Stimulated activated CD4-positive, alpha-beta T cell treated with anti-CD3 and anti-CD28 coated beads, Interleukin-4, amount 100 ng/mL, for 24 hours (primary cell): ENCODE results near the gene FRG2B.
"Not testable (repeated sequence)": the region's sequence is repeated elsewhere in the genome, so short reads cannot be mapped to it uniquely, and the experiment has no call there.

ENCODE experiments used
- DNase-seq: peaks from one replicate; pipeline ENCODE4 v3.0.0-alpha.2; 2020

Gene FRG2B

GRCh38 chr10:133592716-133593115 is 33.9 kb downstream of the FRG2B start:
- DNase-seq: no peak

GRCh38 chr10:133590970-133591359 is 35.6 kb downstream of the FRG2B start:
- DNase-seq: no peak

GRCh38 chr10:133590226-133590969 is 36.2 kb downstream of the FRG2B start:
- DNase-seq: no peak

- DNase-seq: not testable (repeated sequence)
Observed at GRCh38 chr10:133577037-133577436, 49.6 kb downstream of the FRG2B start.
